Mucosa of stomach (tissue), 1 donor: ENCODE results near the gene TFIP11.

Experiments used
- H3K27me3 ChIP-seq: one replicate; pipeline ENCODE4 v1.7.0; 2013; ENCODE audit warnings: mild to moderate bottlenecking, low read length; ENCODE audit not compliant: control insufficient read depth, insufficient read depth
- H3K36me3 ChIP-seq: one replicate; pipeline ENCODE4 v1.7.0; 2013; ENCODE audit warnings: low read length; ENCODE audit not compliant: control insufficient read depth, insufficient read depth
- H3K4me1 ChIP-seq: one replicate; pipeline ENCODE4 v1.7.0; 2013; ENCODE audit warnings: mild to moderate bottlenecking, low read length; ENCODE audit not compliant: control insufficient read depth, insufficient read depth
- H3K4me3 ChIP-seq: one replicate; pipeline ENCODE4 v1.7.0; 2013; ENCODE audit warnings: low read length
- H3K9ac ChIP-seq: one replicate; pipeline ENCODE4 v1.7.0; 2013; ENCODE audit warnings: mild to moderate bottlenecking, low read length, moderate library complexity
- H3K9me3 ChIP-seq: one replicate; pipeline ENCODE4 v1.7.0; 2013; ENCODE audit warnings: mild to moderate bottlenecking, low read length, moderate library complexity; ENCODE audit not compliant: control insufficient read depth
- donor health status: Pancreatic carcinoma.

TFIP11 gene

DNA sequence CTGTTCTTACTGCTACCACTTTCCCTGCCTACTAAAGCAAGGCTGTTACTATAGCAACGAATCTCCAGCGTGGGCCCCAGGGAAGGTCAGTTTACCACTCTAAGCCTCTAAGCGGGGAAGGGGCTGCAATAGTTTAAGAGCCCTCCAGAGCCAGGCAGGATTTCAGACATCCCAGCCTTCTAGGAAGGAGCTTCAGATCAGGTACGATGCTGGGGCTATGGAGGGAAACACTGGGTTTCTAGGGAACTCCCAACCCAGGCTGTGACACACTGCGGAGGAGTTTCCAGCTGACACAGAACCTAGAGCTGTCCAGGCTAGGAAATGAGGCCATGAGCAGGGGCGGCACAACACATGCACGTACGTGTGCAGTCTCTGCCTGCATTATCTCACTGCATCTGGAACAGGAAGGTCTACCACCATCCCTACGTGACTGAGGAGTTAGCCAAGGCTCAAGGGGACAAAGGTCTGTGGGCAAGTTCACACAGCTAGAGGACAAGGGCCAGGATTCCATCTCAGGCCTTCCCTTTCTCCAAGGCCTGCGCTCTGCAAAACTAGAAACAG, 49.1 kb downstream of the TFIP11 start:
- no peak overlapping the region for H3K9ac ChIP-seq
- H3K9me3 ChIP-seq = no peaks in the 10 kb centered on the region
- no peaks in the 10 kb centered on the region for H3K27me3 ChIP-seq
- H3K4me3 ChIP-seq = no peak overlapping the region
- peaks cover 14% of the 10 kb centered on the region for H3K36me3 ChIP-seq
- peaks cover 7% of the 10 kb centered on the region for H3K4me1 ChIP-seq

DNA sequence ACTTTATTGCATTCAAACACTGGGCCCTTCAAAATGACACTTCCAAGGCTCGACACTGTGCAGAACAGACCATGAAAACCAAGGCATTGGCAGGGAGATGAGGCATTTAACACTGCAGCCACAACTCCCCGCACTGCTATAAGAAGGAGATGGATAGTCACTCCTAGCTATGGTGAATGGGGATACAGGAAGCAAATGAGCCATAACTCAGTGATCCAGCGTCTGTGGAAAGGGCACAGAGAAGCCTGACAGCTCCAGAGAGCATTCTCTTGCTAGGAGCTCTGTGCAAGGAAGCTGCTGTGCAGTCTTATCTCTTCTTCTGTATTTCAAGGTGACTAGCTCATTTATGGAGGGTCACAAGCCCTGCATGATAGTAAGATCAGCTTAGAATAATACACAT, 49.6 kb downstream of the TFIP11 start:
- no peak overlapping the region for H3K9ac ChIP-seq
- no peaks in the 10 kb centered on the region for H3K9me3 ChIP-seq
- no peak overlapping the region for H3K4me3 ChIP-seq
- H3K4me1 ChIP-seq = peaks cover 7% of the 10 kb centered on the region
- peaks cover 19% of the 10 kb centered on the region for H3K36me3 ChIP-seq
- no peaks in the 10 kb centered on the region for H3K27me3 ChIP-seq

DNA sequence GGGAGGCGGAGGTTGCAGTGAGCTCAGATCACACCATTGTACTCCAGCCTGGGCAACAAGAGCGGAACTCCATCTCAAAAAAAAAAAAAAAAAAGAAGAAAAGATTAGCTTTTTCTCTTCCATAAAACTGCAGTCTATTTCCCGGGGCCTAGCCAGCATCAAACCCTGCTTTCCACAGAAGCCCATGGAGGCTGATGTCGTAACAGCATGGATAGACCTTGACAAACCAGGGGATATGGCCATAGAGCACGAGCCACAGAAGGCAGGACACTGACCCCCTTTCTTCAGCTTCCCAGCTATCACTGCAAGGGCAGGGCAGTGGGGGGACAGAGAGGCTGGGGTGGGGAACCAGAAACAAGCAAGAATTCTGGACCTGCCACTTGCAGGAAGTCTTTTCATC, 50.2 kb downstream of the TFIP11 start:
- Histone ChIP-seq H3K9ac (no peak overlapping the region), H3K27me3 (no peaks in the 10 kb centered on the region), H3K9me3 (no peaks in the 10 kb centered on the region), H3K4me3 (no peak overlapping the region), H3K4me1 (peaks cover 7% of the 10 kb centered on the region), H3K36me3 (peaks cover 23% of the 10 kb centered on the region)

DNA sequence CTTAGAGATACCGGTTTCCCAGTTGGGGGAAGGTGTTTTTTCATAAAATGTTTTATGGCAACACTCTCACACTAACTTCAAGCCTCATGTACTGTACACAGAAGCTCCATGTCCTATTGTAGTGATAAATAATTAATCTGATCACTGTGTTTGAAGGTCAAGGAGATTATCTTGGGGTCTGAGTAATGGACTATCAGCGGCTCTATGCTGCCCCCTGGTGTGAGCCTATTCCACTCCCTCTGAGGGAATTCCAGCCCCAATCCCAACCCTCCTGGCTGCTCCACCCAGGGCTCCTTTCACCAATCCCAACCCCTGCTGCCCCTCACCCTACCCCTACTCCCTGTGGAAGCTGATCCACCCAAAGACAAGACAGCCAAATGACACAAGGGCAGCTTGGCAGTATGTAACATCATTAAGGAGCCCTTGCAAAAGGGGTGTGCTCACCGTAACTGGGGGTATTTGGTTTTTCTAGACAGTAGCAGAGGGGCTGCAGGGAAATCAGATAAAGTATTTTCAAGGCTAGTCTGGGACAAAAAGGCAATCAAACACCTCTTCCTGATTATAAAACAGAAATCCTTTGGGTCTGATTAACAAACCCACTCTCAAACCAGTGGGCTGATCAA, 51.0 kb downstream of the TFIP11 start:
- H3K4me3 ChIP-seq = no peak overlapping the region
- H3K9ac ChIP-seq = peak overlapping the region; percentile 15
- H3K4me1 ChIP-seq = peaks cover 7% of the 10 kb centered on the region
- H3K9me3 ChIP-seq = no peaks in the 10 kb centered on the region
- no peaks in the 10 kb centered on the region for H3K27me3 ChIP-seq
- H3K36me3 ChIP-seq = peaks cover 23% of the 10 kb centered on the region

DNA sequence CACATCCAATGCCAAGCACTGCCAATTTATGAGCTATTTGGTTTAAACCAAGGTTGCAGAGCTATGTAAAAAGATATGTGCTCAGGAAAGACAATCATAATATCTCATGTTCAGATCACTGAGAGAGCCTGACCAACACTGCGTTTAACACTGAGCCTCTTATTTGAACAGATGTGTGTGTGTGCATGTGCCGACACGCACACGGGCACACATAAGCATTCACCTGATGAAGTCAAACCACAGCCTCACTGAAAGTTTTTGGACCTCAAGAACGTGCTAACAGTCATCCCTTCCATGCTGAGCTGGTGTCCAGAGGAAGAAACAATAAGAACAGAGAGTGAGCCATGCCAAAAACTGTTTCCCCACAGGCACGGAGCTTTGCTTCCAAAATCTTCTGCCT, 52.1 kb downstream of the TFIP11 start:
- Histone ChIP-seq H3K9ac (no peak overlapping the region), H3K36me3 (peaks cover 17% of the 10 kb centered on the region), H3K9me3 (no peaks in the 10 kb centered on the region), H3K27me3 (no peaks in the 10 kb centered on the region), H3K4me1 (peaks cover 7% of the 10 kb centered on the region), H3K4me3 (no peak overlapping the region)

DNA sequence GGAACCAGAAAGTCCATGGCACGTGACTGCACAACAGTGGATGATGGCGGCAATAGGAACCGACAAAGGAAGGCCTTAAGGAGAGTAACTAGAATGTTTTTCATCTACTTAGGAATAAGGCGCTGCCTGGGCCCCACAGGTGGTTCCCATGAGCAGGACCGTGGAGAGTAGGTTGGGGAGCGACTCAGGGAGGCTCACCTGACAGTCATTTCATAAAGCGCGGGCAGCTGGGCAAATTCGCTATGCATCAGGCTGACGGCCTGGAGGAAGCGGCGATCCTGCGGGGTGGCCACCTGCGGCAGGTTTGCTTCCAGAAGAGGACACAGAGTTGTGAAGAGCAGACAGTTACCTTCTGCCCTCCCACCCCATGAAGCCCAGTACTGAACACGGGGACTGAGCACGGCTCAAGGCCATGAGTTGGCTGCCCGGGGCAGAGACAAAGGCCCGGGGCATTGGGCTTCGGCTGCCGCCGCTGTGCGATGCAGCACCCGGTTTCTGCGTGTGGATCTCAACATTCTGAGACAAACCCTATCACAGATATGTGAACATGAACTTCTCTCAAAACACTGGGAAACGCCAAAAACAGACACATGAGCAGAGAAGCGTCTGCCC, 54.5 kb downstream of the TFIP11 start:
- Histone ChIP-seq H3K4me3 (no peak overlapping the region), H3K9ac (no peak overlapping the region), H3K27me3 (no peaks in the 10 kb centered on the region), H3K4me1 (peaks cover 13% of the 10 kb centered on the region), H3K9me3 (no peaks in the 10 kb centered on the region), H3K36me3 (peaks cover 22% of the 10 kb centered on the region)

DNA sequence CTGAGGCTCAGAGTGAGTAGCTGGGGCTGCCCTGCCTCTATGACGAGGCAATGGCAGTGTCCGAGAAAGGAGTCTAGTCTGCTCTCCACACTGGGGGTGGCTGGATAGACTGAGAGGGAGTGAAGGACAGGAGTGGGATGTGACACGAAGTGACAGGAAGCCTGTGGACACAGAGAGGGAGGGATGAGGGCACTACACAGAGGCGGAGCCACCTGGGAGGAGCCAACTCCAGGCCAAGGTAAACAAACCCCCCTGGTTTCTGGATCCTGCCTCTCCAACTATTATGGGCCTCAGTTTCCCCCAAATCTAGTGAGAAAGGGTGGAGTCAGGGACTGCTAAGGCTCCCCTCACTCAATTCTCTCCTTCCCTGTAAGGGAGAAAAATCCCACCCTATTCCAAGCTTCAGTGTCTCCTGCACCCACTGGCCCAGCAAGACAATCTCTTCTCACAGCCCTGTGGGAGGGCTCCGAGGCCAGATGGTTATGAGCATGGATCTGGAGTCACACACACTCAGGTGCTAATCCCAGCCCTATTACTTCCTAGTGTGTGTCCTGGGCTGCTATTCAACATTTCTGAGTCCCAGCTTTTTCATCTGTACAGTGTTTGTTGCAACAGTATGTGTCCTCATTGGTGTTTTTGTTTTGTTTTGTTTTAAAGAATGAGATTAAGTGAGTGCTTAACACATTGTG, 58.3 kb downstream of the TFIP11 start:
- peaks cover 22% of the 10 kb centered on the region for H3K36me3 ChIP-seq
- no peak overlapping the region for H3K9ac ChIP-seq
- H3K4me3 ChIP-seq = no peak overlapping the region
- H3K9me3 ChIP-seq = no peaks in the 10 kb centered on the region
- peaks cover 6% of the 10 kb centered on the region for H3K4me1 ChIP-seq
- H3K27me3 ChIP-seq = no peaks in the 10 kb centered on the region

DNA sequence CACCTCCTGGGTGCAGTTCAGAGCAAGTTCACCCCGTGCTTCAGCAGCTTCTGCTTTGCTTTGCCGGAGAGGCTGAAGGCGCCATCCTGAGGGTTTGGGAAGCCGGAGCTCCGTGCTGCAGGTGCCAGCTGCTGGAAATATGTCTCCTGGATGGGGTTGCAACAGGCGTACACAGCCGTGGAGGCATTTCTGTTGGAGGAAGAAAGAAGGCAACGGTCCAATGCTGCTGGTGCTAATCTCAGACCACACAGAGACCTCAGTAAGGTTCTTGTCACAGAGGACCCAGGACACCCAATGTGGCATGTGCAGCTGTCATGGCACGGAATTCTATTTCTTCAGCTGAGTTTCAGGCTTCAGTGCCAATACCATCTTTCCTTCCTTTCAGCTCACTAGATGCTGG, 59.1 kb downstream of the TFIP11 start:
- Histone ChIP-seq H3K27me3 (no peaks in the 10 kb centered on the region), H3K4me3 (no peak overlapping the region), H3K36me3 (peaks cover 20% of the 10 kb centered on the region), H3K9ac (no peak overlapping the region), H3K9me3 (no peaks in the 10 kb centered on the region), H3K4me1 (peaks cover 6% of the 10 kb centered on the region)

DNA sequence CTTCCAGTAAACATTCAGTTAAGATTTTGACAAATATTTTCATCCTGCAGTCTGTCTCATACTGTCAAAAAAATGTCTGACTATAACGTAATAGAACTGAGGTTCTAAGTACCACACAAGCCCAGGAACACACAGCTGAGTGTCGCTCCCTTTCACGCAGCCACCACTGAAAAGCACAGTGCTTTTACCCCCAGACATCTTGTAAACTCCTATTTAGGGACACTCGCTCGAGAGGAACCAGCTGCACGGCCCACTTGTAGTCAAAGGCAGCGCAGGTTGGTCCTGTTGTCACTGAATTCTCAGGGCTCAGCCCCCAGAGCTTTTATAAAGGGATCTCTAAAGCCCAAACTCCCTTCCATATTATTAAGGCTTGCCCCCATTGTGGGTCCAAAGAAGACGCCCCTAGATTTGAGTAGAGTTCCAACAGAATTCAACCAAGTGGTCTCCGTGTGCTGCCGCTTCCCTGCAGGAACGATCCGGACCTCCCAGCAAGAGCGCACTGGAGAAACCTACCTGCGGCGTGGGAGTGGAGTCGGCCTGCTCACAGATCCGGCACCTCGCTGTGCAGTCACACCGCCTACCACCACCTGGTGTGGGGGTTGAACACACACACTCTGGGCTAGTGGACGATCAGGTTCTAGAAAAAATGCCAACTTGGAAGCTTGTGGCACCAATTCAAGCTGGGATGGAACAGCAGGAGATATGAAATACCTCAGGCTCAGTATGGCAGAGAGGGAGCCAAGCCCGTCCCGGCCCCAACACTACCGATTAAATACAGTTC, 59.8 kb downstream of the TFIP11 start:
- peaks cover 6% of the 10 kb centered on the region for H3K4me1 ChIP-seq
- H3K36me3 ChIP-seq = peaks cover 12% of the 10 kb centered on the region
- no peak overlapping the region for H3K4me3 ChIP-seq
- no peaks in the 10 kb centered on the region for H3K9me3 ChIP-seq
- no peak overlapping the region for H3K9ac ChIP-seq
- H3K27me3 ChIP-seq = no peaks in the 10 kb centered on the region

DNA sequence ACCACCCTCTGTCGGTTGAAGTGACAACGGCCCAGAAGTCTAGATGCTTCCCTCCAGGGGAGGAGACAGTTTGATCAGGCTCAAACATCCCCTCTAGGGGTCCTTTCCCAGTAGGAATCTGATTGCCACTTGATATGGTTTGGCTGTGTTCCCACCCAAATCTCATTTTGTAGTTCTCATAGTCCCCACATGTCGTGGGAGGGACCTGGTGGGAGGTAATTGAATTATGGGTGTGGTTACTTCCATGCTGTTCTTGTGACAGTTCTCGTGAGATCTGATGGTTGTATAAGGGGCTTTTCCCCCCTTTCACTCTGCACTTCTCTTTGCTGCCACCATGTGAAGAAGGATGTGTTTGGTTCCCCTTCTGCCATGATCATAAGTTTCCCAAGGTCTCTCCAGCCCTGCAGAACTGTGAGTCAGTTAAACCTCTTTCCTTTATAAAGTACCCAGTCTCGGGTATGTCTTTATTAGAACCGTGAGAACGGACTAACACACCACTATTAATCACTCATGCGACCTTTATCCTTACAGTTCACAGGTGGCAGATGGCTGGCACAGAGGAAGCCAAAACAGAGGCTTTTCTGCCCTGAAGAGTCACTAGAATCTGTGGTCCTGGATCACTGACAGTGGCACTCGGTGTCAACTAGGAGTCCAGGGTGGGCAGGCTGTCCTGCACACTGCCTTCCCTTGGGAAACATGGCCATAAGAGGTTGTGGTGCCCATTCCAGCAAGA, 61.7 kb downstream of the TFIP11 start:
- H3K4me1 ChIP-seq = peaks cover 7% of the 10 kb centered on the region

DNA sequence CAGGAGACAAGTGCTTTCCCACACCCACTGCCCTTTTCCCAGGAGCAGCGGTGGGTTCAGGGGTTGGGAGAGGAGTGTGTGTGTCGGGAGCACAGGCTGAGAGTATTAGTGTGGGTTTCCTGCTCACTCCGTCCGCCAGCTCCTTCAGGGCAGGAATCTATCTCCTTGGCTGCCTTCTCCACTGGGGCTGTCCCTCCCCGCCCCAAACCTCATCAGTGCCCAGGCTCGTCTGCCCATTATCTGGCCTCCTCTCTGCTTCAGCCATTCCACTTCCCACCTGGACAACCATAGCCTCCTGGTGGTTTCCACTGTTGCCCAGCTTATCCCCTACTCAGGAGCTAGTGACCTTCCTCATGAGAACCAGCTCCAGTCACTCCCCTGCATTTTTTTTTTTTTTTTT, 63.3 kb downstream of the TFIP11 start:
- H3K4me1 ChIP-seq = peaks cover 20% of the 10 kb centered on the region
- H3K27me3 ChIP-seq = no peaks in the 10 kb centered on the region
- H3K4me3 ChIP-seq = no peak overlapping the region
- no peaks in the 10 kb centered on the region for H3K9me3 ChIP-seq
- H3K9ac ChIP-seq = no peak overlapping the region
- H3K36me3 ChIP-seq = peaks cover 8% of the 10 kb centered on the region

More for the DNA sequence above, 61.7 kb downstream of the TFIP11 start:
- Histone ChIP-seq H3K36me3 (peaks cover 11% of the 10 kb centered on the region), H3K9ac (no peak overlapping the region), H3K4me3 (no peak overlapping the region), H3K9me3 (no peaks in the 10 kb centered on the region), H3K27me3 (no peaks in the 10 kb centered on the region)
